Stimulated activated CD8-positive, alpha-beta memory T cell treated with anti-CD3 and anti-CD28 coated beads, Interleukin-7, amount 100 ng/mL, for 24 hours (primary cell): ENCODE measurements around the gene HAS3.
"Not testable (repeated sequence)": the region's sequence is repeated elsewhere in the genome, so short reads cannot be mapped to it uniquely, and the experiment has no call there.

Experiments used
- DNase-seq: peaks from one replicate; pipeline ENCODE4 v3.0.0-alpha.2; 2020; ENCODE audit warnings: low read depth

The HAS3 gene

DNA sequence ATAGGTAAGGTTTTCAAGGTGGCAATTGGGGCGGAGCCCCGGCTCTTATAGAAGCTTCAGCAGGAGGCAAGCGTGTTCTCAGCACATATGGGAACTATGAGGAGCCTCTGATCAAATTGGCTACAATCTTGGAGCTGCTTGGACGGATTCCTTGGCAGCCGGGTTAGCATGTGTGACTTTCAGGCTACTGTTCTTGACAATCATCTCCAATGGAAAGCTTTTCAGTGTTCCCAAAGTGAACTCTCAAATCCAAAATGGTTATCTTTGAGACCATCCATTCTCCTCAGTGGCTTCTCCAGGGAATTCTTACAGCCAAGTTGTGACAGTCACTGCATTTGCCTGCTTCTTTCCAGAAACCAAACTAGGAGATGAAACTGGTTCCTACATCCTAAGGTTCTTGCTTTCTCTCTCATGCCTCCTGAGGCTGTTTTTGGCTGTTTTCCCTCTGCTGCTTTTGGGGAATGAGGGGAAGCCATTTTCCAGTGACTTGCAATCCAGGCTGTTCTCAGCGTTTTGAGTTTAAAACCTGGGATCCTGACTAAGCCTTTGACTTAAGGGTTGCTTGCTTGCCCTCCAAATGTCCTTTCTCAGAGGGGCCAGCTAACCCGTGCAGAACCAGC lies 10.9 kb downstream of the HAS3 start:
- no peak for DNase-seq

DNA sequence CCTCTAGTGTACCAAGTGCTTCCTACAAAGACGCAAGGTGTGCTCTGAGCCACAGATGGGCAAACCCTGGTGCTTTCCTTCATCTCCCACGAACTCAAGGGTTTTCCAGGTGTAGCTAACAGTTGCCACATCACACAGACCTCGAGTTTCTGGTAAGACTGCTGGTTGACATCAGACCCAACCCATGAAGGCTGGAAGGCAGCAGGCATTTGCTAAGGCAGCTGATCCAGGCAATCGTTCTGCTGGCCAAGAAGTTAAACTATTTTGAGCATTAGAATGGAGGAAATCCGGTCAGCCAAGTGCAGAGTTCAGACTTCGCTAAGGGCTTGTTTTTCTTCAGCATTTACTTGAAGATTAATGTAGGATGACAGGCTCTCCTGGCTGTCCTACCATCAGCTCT lies 11.5 kb downstream of the HAS3 start:
- DNase-seq = no peak

DNA sequence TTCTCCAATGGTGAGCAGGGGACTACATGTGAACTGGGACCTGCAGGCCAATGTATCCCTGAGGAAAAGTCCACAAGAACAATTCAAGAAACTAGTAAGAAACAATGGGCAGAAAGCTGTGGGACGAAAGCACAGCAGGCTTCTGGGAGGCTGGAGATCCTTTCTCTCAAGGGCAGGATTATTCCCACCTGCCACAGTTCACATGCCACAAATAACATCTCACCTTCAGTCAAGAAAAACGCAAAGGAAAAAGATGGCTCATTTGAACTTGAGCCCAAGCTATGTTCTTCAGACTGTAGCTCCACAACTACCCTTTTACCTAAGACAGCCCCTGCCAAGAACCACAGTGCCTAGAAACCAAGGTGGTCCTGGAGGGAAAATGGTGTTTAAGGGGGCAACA lies 13.0 kb downstream of the HAS3 start:
- no peak for DNase-seq

DNA sequence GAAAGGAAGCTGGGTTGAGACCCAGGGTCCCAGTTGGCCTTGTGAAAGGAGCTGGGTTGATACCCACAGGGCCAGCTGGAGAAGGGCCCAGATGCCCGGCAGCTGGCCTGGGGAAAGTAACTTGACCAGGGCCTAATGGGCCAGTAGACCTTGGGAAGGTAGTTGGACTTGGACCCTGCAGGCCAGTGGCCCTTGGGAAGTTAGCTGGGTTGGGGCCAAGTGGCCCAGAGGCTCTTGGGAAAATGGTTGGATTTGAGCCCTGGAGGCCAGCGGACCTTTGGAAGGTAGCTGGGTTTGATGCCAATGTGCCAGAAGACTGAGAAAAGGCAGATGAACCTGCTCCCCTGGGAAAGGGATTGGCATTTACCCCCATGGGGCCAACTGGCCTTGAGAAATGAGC lies 13.5 kb downstream of the HAS3 start:
- no peak for DNase-seq

DNA sequence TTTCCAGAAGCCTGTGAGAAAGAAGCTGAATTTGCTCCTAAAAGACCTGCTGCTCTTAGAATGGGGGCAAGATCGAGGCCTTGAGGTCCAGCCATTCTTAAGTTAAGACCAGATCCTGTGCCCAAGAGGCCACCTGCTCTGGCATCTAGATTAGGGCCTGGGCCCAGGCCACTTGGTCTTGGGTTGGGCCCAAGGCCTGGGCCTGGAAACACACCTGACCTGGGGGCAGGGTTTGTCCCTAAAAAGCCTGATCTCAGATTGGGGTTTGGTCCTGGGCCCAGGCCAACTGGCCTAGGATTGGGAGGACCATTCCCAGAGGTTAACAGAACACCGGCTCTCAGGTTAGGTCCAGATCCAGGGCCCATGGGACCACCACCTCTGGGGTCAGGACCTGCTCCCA lies 14.1 kb downstream of the HAS3 start:
- no peak for DNase-seq

DNA sequence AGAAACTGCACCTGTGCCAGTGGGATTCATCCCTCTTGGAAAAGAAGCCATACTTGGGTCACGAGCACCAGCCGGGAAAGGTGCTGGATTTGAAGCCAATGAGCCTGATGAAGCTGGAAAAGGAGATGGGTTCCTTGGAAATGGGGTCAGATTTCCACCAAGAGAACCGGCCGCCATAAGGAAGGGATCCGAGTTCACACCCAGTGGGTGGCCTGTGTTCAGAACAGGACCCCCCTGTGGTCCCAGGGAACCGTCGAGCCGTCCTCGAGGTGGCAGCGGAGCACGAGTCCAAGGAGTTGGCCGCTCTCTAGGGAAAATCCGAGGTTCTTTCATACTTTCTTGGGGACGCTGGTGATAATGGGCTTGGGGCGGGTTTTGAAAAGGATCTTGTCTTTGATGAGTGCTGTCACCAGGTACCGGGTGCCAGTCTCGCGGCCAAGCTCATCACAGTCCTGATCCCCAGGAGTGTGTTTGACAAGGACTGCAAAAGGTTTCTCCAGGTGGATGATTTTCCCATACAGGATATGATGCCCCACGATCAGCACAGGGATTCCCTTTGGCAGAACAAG lies 14.7 kb downstream of the HAS3 start:
- no peak for DNase-seq

DNA sequence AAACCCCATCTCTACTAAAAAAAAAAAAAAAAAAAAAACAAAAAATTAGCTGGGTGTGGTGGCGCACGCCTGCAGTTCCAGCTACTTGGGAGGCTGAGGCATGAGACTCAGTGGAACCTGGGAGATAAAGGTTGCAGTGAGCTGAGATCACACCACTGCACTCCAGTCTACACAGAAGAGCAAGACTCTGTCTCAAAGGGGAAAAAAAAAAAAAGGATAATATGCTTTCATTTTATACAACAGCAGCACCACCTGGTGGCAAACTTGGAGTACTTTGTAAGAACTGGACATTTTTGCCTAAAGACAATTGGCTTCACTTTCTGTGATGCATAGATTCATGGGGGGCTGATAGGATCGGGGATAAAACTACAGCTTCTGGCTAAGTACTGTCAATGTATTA lies 18.5 kb downstream of the HAS3 start:
- DNase-seq = peak; percentile 19

DNA sequence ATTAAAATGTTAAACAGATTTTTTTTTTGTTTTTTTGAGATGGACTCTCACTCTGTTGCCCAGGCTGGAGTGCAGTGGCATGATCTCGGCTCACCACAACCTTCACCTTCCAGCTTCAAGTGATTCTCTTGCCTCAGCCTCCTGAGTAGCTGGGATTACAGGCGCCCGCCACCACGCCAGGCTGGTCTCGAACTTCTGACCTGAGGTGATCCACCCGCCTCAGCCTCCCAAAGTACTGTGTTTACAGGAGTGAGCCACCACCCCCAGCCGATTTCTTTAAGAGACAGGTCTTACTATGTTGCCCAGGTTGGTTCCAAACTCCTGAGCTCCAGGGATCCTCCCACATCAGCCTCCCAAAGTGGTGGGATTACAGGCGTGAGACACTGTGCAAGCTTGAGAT lies 19.0 kb downstream of the HAS3 start:
- not testable (repeated sequence) for DNase-seq

DNA sequence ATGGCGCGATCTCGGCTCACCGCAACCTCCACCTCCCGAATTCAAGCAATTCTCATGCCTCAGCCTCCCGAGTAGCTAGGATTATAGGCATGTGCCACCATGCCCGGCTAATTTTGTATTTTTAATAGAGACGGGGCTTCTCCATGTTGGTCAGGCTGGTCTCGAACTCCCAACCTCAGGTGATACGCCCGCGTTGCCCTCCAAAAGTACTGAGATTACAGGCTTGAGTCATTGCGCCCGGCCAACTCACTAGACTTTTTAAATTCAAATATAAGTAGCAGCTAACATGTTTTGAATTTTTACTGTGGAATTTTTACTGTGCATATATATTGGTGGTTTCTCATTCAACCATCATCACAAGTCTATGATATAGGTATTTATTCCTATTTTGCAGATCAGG lies 19.5 kb downstream of the HAS3 start:
- not testable (repeated sequence) for DNase-seq

DNA sequence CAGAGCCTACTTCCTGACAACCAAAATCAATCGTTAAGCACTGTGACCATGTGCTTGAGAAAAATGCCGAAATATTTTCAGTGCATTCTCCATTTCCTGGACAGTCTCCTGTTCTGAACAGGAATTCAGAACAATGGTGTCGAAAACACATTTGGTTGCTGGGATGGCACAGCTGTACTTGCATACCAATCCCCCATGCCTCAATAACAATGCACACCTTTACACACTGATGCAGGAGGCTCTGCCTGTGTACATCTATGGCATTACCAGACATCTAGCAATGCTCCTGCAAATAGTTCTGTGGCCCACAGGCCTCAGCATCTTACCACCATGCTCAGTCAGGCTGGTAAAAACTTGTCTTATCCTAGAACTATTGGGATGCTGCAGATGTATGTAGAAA lies 20.8 kb downstream of the HAS3 start:
- DNase-seq = no peak

DNA sequence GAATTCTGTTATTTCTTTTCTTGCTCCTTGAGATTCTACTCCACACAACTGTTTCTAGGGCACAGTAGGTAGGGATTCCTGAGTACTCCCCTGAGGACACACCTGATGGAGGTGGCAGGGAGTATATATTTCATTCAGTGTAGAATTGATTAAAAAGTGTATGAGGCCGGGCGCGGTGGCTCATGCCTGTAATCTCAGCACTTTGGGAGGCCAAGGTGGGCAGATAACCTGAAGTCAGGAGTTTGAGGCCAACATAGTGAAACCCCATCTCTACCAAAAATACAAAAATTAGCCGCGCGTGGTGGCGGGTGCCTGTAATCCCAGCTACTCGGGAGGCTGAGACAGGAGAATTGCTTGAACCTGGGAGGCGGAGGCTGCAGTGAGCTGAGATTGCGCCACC lies 21.3 kb downstream of the HAS3 start:
- DNase-seq = not testable (repeated sequence)

DNA sequence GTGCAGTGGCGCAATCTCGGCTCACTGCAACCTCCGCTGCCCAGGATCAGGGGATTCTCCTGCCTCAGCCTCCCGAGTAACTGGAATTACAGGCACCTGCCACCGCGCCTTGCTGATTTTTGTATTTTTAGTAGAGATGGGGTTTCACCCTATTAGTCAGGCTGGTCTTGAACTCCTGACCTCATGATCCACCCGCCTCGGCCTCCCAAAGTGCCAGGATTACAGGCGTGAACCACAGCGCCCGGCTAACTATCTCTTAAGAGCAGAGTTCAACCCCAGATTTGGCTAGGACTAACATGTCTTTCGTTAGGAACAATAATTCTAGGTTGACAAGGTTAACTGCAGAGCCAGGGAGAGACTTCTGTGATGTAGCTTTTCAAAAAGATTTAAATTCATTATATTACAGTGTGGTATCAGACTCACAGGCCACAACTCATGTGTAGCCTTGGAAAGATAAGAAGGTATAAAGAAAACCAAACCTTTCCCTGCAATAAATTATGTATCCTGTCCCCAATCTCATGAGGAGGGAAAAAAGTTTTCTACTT lies 22.6 kb downstream of the HAS3 start:
- DNase-seq = no peak

DNA sequence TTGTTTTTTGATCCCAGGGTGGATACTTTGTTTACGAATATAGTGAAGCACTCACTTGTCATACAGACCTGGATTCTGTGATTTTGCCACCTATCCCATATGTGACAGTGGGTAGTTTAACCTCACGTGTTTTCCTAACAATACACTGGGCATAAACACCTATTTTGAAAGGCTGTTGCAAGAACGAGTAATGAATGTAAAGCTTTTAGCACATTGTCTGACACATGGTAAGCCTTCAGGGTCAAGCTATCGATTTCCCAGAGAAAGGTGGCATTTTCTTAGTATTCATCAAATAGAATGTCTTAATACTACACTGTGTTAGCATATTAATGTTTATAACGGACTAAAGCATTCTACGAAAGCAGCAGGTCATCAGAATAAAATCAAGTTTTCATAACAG lies 25.0 kb downstream of the HAS3 start:
- no peak for DNase-seq

DNA sequence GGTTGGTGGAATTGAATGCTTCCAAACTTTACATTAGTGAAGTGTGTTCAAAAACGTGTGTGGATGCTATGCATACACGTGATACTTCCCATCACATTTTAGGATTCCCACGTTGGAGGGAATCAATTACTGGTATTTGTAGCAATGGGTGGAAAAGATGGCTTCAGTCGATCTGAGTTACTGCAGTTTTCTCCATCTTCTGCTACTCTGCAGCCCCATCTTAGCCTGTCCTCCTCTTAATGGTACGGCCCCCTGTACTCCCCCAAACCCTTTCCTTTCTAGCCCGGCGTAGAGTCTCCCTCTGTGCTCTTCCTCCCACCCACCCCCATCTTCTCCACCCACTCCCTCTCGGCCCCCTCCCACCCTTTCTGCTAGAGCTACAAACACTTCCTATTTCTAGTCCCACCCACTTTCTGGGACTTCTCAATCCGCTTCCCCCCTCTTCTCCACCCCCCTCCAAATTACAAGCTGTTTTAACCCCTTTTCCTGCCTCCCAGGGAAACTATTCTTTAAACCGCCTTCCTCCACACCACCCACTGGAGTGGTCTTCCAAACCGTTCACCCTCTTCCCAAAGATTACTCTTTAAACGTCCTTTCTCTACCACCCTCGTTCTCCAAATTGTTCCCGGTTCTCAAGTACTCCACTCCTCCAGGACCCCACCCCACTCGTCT lies 25.9 kb downstream of the HAS3 start:
- no peak for DNase-seq

DNA sequence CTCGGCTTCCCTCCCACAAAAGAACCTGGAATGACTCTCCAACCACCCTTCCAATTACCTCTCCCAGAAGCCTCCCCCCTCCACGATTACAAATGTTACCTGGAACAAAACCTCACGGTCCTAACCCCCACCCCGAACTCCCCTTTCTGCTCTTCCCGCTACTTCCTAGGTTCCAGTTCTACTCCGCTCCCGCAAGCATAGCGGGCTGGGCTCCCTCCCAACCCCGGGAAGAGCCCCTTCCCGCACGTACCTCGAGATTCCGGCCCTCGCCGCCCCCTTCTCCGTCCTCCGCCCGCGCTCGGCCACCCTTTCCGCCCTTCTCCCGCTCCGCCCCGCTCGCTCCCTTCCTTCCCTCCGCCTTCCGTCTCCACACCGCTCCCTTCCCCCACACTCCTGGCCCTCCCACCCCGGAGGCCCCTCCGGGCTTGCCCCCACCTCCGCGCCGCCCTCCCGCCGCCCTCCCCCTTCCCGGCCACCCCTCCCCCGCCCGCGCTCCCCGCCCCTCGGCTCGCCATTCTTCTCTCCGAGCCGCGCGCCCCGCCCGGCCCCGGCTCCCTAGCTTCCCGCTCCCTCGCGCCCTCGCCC lies 26.5 kb downstream of the HAS3 start:
- DNase-seq = peak; percentile 58

DNA sequence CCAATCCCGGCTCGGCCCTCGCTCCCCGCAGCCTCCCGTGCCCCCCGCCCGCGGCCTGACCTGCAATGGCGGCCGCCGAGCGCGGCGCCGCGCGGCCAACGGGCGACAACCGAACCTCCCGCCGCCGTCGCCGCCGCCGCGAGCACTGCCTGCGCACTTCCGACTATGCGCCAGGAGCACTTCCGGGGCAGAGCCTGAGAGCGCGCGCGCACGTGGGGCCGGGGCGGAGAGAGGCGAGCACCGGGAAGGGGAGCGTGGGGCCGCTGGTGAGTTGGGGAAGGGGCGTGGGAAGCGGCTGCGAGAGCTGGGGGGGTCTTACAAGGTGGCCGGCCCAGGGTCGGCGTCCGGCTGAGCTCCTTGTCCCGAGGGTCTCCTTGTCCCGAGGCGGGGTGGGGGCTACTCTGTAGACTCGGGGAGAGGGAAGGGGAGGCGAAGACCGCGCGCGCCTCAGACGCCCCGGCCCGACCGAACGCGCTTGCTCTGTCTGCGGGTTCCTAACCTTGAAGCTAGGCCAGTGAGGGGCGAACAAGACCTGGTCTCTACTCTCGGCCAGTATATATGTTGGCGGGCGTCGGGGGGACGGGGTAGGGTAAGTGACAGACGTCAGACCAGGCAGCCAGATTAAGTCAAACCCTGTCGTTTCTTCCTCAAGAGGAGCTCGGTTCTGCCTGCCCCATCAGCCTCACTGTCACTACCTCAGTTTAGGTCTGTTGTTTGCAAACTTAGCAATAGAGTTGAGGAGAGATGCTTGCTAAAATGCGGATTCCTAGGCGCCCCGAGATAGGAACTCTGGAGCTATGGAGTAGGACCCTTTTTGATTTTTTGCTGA lies 27.2 kb downstream of the HAS3 start, which contains the start of the genes CHTF8 and UTP4:
CHTF8 (minus strand) TSS at position 165 of the 829 bp plus-strand sequence. CDS start 11,130 bp downstream, outside the sequence.
UTP4 (plus strand) TSS at position 226 of the 829 bp plus-strand sequence. CDS start 811 bp downstream, outside the sequence.
- DNase-seq = peak; percentile 75

DNA sequence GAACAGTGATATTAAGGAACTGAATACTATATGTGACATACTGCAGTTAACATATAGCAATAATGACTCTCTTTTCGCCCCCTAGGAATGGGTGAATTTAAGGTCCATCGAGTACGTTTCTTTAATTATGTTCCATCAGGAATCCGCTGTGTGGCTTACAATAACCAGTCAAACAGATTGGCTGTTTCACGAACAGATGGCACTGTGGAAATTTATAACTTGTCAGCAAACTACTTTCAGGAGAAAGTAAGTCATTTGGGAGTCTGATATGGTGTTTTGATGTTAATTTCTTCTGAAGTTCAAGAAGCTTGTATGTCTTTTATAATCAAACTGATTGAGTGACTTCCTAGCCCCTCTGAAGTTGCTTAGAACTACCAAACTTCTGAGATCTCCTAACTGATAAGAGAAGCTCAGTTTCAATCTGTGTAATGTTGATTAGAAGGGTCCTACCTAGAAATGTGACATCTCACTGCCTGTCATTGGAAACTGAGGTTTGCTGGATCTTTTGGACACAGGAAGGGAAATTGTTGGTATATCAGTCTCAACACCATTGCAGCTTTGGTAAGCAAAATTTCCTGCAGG lies 28.0 kb downstream of the HAS3 start:
- no peak for DNase-seq

DNA sequence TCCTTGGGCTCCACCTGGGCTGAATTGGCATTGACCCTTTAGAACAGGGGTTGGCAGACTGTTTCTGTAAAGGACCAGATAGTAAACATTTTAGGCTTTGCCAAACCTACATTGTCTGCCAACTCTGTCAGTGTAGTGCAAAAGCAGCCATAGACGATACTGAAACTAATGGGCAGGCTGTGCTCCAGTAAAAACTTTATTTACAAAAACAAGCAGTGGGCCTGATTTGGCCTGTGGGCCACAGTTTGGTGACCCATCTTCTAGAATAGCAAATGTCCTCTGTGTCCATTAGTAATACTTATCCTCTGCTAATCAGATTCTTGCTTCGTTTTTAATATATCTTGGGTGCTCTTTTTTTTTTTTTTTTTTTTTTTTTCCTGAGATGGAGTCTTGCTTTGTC lies 33.2 kb downstream of the HAS3 start:
- no peak for DNase-seq

DNA sequence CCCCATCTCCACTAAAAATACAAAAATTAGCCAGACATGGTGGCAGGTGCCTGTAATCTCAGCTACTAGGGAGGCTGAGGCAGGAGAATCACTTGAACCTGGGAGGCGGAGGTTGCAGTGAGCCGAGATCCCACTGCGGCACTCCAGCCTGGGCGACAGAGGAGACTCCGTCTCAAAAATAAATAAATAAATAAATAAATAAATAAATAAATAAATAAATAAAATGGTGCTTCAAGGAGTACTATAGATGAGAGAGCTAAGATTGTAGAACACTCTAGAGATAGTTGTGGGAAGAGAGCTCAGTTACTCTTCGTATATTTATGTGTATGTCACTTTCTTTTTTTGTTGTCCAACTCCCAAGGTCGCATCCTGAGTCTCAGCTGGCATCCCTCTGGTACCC lies 34.0 kb downstream of the HAS3 start:
- DNase-seq = not testable (repeated sequence)

DNA sequence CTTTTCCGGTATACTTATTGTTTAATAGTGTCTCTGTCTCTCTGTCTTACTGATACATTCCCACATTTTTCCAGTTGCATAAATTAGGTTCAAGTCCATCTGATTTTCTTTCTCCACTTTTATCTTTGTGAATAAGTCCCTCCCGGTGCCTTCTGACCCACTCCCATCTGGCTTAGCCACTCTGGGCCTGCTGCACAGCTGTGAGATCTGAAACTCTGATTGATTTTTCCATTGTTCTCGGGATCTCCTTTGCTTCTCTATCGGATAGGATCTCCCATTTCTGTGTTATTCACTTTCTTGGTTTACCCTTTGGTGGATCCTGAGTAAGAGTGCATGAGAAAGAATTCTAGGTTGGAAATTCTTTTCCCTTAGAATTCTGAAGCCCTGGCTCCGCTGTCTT lies 35.6 kb downstream of the HAS3 start:
- no peak for DNase-seq

DNA sequence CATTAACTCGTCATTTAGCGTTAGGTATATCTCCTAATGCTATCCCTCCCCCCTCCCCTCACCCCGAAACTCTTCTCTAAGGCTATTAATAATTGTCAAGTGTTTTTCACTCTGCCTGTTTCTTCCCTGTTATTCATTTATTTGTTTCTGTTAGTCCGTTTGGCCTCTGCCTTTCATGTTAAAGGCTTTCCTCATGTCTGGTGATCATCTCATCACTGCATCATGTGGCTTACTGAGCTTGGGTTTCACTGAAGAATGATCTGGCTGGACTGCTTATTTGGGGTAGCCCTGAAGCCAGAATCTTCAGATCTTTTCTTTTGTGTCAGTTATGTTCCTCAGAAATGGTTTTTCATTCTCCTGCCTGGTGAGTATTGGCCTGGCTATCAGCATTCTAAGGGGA lies 36.5 kb downstream of the HAS3 start:
- DNase-seq = no peak

DNA sequence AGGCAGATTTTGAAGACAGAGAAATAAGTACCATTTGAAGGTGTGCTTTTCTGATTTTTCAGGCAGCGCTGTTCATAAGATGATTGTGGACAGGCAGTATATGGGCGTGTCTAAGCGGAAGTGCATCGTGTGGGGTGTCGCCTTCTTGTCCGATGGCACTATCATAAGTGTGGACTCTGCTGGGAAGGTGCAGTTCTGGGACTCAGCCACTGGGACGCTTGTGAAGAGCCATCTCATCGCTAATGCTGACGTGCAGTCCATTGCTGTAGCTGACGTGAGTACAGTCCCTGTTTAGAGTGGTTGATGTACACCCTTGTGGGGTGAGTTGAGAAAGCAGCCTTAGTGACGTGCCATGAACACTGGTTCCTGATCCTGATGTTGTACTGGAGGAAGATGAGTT lies 37.7 kb downstream of the HAS3 start:
- DNase-seq = no peak
